OCI-LY1 (cell line): ENCODE results near the gene CTNNA2.

ENCODE experiments used
- CTCF ChIP-seq: fragments of 200-600 bp; sonication (generic), shearing (Covaris generic); IDR thresholded peaks from 2 replicates; pipeline ENCODE4 v1.5.1; 2017; ENCODE audit warnings: mild to moderate bottlenecking, antibody characterized with exemption, low read length, moderate library complexity, mixed read lengths
- EZH2 ChIP-seq: fragments of 200-600 bp; sonication (generic), shearing (Covaris generic); IDR thresholded peaks from 2 replicates; pipeline ENCODE4 v1.8.0; 2017; ENCODE audit warnings: borderline replicate concordance, mixed run types, mild to moderate bottlenecking, antibody characterized with exemption, low read length, moderate library complexity, mixed read lengths

- TF ChIP-seq CTCF (no peak), EZH2 (no peak)
Observed at GRCh38 chr2:80256782-80257167, 743.9 kb downstream of the CTNNA2 start.
